Fibroblast of lung (primary cell): Measurements from ENCODE around the gene MCF2L.

Experiments used
- EZH2 ChIP-seq: IDR thresholded peaks from 2 replicates; pipeline ENCODE4 v1.5.1; 2012; ENCODE audit warnings: low read length, control low read depth, mild to moderate bottlenecking; ENCODE audit errors: missing control alignments
- TF ChIP-seq, protein P1 (sequence below), 2 donors: IDR thresholded peaks in 1 of 2; conservative IDR thresholded peaks in 1 of 2; 1 replicate in 1 of 2; 2 replicates in 1 of 2; pipeline ENCODE4 v1.5.1; 2011 to 2012; ENCODE audit warnings: low read length in 2 of 2, control low read depth in 1 of 2, inconsistent platforms in 1 of 2, low read depth in 1 of 2, mild to moderate bottlenecking in 1 of 2

DNA sequence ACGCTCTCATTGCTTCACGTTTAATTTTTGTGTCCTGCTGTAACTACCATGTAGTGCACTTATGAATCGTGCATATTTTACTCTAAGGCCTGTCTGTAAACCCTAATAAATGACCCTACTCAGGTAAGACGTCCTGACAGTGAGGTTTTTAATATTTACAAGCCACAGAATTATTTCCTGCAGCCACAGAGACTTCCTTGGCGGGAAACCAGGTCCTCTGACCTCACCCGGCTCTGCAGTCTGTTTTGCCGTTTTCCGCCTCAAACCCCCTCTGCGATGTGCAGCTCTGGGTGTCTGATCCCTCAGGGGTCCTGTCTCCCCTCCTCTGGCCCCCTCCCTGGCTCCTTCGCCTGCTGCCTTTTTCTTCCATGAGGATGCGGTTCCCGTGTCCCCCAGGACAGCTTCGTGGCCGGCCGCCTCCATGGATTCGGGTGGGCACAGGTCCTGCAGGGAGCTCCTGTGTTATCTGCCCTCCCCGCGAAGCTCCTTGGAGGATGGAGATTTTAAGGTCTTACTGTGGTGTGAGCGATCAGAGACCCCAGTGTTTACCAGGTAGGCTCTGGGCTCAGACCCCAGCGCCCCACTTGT, 66.3 kb downstream of the MCF2L start:
- TF ChIP-seq, protein P1, sequence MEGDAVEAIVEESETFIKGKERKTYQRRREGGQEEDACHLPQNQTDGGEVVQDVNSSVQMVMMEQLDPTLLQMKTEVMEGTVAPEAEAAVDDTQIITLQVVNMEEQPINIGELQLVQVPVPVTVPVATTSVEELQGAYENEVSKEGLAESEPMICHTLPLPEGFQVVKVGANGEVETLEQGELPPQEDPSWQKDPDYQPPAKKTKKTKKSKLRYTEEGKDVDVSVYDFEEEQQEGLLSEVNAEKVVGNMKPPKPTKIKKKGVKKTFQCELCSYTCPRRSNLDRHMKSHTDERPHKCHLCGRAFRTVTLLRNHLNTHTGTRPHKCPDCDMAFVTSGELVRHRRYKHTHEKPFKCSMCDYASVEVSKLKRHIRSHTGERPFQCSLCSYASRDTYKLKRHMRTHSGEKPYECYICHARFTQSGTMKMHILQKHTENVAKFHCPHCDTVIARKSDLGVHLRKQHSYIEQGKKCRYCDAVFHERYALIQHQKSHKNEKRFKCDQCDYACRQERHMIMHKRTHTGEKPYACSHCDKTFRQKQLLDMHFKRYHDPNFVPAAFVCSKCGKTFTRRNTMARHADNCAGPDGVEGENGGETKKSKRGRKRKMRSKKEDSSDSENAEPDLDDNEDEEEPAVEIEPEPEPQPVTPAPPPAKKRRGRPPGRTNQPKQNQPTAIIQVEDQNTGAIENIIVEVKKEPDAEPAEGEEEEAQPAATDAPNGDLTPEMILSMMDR (conservative IDR thresholded peaks at IDR 0.05 in 1 of 2, IDR thresholded peaks at IDR 0.05 in 1 of 2; ENCODE audit: low read depth in 1 of 2, low read length in 2 of 2), result no peak
- no peak for TF ChIP-seq EZH2
